GM18861 (cell line): ENCODE data around the gene SOX8.
"Not testable (repeated sequence)": the region's sequence is repeated elsewhere in the genome, so short reads cannot be mapped to it uniquely, and the experiment has no call there.

ENCODE experiments used
- ATAC-seq: cut with Tn5 transposase; IDR thresholded peaks from one replicate; pipeline ENCODE4 v1.9.1; 2021; ENCODE audit not compliant: unreplicated experiment

SOX8 gene

DNA sequence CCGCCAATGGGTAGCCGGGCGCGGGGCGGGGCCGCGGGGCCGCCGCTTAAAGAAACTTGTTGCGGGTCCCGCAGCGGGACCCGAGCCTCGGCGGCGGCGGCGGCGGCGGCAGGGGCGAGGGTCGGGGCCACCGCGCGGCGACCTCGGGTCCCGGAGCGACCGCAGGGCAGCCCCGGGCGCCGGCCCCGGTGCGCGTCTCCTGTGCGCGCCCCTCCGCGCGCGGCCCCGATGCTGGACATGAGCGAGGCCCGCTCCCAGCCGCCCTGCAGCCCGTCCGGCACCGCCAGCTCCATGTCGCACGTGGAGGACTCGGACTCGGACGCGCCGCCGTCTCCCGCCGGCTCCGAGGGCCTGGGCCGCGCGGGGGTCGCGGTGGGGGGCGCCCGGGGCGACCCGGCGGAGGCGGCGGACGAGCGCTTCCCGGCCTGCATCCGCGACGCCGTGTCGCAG, at the start of gene SOX8:
TSS of gene SOX8 (plus strand) at position 76 of the 450 bp plus-strand sequence. CDS start at position 229, 153 bp downstream.
- ATAC-seq, result no peak

- ATAC-seq, result no peak
Measured at GRCh38 chr16:932831-933330, 48.7 kb upstream of the SOX8 start.

DNA sequence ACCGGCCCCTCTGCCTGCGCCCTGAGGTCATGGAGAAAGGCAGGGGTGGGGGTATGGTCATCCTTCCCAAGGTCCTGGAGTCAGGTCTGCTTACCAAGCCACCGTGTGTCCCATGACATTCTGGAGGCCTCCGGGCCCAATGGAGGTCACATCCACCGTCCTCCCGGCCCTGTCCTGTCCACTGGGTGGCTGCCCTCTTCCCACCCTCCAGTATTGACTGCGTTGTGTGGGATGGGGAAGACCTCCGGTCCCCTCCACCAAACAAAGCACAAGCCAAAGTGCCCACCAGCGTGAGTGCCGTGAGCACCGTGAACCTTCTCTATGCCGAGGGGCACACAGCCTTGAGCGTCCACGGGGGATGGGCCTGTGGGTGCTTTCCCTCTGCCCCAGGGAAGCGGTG, 48.0 kb upstream of the SOX8 start:
- ATAC-seq, result no peak

DNA sequence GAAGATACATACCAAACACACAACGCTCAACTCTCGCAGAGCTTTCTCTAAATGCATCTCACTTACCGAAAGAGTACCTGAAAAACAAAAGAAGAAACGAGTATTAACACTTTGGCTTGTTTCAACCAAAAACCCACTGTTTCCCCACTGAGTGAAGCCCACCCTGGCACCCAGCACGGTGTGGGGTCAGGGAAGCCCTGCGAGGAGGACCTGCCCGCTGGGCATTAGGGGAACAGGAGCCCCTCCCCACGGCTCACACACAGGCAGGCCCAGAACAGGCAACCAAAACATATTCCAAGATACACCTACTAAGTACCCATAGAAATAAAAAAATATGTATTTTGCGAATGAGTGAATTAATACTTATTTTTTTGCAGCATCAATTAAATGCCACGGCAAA, 47.4 kb upstream of the SOX8 start:
- no peak for ATAC-seq

- no peak for ATAC-seq
Measured at GRCh38 chr16:935684-936083, 45.9 kb upstream of the SOX8 start.

DNA sequence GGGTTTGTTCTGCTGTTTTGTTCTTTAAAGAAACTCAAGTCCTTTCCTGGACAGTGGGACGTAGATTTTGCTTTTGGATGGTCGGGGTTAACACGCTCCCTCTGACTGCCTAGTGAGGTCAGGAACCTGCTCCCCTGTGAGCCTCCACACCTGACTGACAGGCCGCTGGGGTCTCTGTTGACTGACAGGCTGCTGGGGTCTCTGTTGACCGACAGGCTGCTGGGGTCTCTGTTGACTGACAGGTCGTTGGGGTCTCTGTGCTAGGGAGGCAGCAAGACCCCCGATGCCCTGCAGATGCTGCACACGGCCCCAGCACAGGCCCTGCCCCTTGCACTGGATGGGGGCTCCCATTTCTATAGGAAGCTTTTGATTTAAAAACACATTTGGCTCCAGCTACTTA, 44.3 kb upstream of the SOX8 start:
- ATAC-seq, result no peak

GRCh38 chr16:937723-938122, 43.8 kb upstream of the SOX8 start:
- ATAC-seq, result no peak

DNA sequence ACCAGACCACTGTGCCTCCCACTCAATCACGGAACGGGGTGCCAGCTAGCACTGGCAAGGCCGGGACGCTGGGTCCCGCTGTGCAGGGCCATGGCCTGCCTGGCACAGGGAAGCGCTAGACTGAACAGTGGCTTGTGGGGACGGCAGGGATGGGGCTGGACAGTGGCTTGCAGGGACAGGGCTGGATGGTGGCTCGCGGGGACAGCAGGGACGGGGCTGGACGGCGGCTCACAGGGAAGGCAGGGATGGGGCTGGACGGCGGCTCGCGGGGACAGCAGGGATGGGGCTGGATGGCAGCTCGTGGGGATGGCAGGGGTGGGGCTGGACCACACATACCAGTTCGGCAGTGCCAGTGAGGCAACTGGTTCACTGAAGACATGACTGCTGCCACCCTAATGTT, 43.4 kb upstream of the SOX8 start:
- no peak for ATAC-seq

GRCh38 chr16:938752-939151, 42.8 kb upstream of the SOX8 start:
- ATAC-seq, result no peak

DNA sequence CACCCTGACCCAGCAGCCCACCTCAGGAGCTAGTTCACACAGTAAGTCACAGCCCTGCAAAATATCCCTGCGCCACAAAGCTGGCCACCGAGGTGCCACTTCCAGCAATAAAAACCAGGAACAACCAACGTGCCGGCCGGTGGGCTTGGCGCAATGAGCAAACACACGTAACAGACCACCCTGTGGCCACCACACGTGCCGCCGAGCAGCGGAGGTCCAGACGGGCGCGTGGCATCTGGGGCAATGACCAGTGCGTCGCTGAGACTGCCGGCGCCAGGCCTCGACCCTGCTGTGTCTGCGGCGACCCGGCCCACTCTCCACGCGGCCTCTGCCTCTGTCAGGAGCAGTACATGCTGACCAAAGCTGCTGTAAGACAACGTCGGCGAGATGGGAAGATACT, 42.3 kb upstream of the SOX8 start:
- no peak for ATAC-seq

DNA sequence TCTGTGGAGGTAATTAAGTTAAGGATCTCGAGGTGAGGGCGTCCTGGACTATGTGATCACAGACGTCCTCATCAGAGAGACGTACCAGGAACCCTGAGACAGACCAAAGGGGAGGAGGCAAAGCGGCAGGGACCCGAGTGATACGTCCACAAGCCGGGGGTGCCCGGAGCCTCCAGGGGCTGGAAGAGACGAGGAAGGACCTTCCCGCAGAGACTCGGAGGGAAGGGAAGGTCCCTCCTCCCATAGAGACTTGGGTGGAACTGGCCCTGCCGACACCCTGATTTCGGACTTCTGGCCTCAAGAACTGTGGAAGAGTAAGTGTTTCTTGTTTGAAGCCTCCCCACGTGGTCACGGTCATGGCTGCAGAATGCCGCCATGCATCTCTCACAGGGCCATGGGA, 41.6 kb upstream of the SOX8 start:
- no peak for ATAC-seq

DNA sequence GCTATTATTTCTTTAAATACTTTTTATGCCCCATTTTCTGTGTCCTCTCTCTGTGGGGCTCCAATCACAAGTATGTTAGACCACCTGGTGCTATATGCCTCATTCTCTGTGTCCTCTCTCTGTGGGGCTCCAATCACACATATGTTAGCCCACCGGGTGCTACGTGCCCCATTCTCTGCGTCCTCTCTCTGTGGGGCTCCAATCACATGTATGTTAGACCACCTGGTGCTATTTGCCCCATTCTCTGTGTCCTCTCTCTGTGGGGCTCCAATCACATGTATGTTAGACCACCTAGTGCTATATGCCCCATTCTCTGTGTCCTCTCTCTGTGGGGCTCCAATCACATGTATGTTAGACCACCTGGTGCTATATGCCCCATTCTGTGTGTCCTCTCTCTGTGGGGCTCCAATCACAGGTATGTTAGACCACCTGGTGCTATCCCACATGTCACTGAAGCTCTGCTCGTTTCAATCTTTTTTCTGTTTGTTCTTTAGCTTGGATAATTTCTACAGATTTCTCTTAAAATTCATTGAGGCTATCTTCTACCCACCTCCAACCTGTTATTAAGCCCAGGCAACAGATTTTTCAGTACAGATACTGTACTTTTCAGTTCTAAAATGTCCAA, 39.0 kb upstream of the SOX8 start:
- ATAC-seq, result no peak

- no peak for ATAC-seq
Measured at GRCh38 chr16:943971-944370, 37.6 kb upstream of the SOX8 start.

GRCh38 chr16:945271-946047, 36.1 kb upstream of the SOX8 start:
- ATAC-seq, result no peak

GRCh38 chr16:946048-946395, 35.5 kb upstream of the SOX8 start:
- no peak for ATAC-seq

DNA sequence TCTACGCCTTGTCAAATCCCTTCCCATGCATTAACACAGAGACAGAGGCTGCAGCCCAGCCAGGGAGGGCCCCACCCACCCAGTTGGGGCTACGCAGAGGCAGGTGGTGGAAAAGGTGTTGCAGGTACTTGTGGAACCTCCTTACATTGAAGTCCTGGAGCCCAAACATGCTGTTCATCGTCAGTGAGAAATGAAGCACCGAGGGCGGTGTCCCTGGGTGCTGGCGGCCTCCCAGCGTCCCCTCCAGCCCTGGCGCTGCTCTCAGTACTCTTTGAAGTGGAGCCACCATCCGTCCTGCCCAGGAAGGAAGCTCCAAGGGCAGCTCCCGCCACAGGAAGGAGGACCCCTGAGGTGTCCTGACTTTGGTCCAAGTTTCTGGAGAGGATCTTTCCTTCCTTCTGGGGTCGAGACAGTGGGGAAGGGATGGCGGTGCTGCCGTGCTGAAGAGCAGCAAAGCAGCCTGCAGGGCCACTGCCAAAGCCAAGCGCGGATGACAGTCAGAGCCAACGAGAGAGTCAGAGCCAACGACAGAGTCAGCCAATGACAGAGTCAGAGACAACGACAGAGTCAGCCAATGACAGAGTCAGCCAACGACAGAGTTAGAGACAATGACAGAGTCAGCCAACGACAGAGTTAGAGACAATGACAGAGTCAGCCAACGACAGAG, 34.2 kb upstream of the SOX8 start:
- ATAC-seq, result no peak

DNA sequence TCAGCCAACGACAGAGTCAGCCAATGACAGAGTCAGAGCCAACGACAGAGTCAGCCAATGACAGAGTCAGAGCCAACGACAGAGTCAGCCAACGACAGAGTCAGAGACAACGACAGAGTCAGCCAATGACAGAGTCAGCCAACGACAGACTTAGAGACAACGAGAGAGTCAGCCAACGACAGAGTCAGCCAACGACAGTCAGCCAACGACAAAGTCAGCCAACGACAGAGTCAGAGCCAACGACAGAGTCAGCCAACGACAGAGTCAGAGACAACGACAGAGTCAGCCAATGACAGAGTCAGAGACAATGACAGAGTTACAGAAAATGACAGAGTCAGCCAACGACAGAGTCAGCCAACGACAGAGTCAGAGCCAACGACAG, 33.7 kb upstream of the SOX8 start:
- not testable (repeated sequence) for ATAC-seq

- ATAC-seq, result not testable (repeated sequence)
Measured at GRCh38 chr16:948767-949166, 32.8 kb upstream of the SOX8 start.

DNA sequence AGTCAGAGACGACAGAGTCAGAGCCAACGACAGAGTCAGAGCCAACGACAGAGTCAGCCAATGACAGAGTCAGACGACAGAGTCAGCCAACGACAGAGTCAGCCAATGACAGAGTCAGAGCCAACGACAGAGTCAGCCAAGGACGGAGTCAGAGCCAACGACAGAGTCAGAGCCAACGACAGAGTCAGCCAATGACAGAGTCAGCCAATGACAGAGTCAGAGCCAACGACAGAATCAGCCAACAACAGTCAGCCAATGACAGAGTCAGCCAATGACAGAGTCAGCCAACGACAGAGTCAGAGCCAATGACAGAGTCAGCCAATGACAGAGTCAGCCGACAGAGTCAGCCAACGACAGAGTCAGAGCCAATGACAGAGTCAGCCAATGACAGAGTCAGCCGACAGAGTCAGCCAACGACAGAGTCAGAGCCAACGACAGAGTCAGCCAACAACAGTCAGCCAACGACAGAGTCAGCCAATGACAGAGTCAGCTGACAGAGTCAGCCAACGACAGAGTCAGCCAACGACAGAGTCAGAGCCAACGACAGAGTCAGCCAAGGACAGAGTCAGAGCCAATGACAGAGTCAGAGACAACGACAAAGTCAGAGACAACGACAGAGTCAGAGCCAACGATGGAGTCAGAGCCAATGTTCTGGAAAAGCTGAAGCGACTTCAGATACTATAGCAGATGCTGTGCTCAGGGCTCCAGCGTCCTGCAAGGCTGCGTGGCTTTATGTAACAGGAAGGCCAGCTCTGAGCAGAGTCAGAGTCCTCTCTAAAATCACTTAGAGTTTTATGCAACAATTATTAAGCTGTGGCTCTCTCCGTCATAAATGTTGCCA, 30.6 kb upstream of the SOX8 start:
- ATAC-seq, result not testable (repeated sequence)

DNA sequence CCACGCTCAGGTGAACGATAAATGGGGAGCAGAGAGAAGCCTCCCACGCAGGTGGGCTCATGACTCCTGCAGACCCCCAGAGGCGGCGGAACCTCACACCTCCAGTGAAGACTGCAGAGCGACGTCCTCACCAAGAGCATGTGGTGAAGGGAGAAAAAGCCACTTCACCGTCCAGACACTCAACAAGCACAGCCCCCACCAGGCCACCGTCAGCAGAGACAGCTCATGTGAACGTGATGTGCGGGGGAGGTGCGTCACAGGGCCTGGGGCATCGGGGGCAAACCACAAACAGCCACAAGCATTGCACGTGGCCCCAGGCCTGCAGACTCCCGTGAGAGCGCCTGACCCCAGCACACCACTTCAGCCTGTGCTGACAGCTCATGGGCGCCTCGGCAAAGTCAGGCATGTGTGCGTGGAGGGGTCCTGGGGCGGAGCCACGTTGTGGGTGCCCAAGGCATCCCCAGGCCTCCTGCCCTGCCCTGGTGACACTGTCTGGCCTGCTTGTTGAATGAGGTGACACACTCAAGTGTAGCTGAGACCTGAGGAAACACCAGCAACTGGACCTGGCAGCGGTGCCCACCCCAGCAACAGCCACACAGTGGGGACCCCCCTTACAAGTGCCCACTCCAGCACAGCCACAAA, 29.8 kb upstream of the SOX8 start:
- ATAC-seq, result no peak

DNA sequence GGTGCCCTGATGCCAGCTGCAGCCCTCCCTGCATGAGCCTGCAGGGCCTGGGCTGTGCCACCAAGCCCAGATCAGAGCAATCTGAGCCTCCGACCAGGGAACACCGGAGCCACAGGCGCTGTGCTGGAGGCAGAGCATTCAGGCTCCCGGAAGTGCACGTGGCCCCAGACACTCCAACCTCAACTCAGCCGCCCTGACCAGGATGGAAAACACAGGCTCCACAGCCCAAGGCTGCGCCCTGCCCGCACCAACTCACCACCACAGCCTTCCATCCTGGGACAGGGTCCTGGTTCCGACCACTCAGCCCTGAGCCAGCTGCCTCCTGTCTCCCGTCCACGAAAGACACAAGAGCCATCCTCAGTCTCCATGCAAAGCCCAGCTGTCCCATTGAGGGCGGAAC, 29.2 kb upstream of the SOX8 start:
- ATAC-seq, result no peak
